Limb (tissue), 2 donors: ENCODE data around the gene TTLL10.

ENCODE experiments used
- DNase-seq, 2 donors: peaks; one replicate each; pipeline ENCODE4 v3.0.0-alpha.2; 2016; ENCODE audit errors: extremely low spot score in 2 of 2

The TTLL10 gene

DNA sequence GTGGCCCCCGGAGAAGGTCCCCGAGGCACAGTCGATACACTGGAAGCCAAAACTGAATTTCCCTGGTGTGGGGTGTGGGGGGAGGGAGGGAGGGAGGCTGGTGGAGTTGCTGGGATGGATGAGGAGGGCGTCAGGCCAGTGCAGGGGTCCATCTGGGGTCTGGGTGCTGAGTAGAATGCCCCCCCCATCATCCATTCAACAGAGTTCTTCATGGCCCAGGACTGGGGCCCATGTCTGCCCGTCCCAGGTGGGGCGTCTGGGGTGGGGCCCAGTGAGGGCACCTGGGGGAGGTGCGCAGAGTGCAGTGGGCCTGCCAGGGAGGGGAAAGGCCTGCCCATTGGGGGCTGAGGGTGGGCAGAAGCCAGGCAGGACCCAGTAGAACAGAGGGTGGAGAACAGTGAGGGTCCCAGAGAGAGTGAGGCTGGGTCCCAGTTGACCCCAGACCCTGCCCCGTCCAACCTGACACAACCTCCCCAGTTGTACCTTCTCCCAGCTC lies 30.8 kb downstream of the TTLL10 start:
- peak in 1 of 2 donors; percentile 23 for DNase-seq

DNA sequence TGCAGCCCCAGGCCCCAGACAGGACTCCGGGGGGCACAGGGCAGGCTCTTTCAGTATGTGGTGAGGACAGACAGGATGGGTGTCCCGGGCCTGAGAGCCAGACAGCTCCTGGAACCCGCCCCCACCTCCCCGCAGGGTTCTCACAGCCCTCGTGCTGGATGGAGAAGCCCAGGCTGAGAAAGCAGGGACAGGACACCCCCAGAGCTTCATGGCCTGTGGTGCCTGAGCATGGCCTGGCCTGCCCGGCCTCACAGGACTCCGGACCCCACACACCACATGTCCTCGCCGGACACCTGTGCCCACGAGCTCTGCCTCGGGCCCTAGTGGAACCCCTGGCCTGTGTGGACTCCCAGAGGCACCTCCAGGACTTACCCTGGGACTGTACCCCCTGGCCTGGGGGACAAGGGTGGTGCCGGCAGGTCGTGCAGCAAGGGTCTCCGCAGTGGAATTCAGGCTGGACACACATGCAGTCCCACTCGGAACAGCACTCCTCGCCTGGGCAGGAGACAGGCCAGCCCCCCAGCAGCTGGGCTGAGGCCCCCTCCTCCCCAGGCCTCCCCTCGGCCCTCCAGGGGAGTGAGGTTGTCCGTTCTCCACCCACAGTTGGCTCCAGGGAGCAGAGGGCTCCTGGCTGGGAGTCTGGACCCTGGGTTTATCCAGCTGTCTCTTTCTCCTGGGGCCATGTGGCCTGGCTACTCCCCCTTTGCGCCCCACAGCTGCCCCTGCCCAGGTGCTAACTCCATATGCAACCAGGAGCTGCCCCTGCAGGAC lies 31.5 kb downstream of the TTLL10 start:
- peak in 1 of 2 donors; percentile 29 for DNase-seq

DNA sequence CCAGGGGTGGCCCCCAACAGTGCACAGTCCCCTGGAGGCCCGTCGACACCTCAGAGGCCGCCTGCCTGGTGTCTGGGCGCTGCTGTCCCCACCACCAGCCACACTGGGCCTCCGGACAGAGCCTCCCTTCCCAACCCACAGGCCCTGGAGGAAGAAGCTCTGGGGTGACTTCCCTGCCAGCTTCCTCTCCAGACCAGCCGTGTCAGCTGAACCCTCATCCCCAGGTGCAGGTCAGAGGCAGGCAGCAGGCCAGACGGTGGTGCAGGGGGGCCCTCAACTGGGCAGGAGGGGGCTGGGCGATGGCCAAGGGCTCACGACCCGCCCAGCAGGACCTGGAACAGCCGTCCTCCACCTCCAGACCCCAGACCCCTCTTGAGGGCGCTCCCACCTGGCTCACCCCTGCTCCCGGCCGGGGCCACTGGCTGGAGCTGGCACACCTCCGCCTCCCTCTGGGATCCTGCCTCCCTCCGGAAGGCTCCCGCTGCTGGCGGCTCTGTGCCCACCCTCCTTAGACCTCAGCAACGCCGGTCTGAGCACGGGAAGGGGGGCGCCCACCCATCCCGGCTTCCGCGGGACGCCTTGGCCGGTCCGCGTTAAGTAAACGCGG lies 32.2 kb downstream of the TTLL10 start:
- DNase-seq, result peak in 1 of 2 donors; percentile 37

DNA sequence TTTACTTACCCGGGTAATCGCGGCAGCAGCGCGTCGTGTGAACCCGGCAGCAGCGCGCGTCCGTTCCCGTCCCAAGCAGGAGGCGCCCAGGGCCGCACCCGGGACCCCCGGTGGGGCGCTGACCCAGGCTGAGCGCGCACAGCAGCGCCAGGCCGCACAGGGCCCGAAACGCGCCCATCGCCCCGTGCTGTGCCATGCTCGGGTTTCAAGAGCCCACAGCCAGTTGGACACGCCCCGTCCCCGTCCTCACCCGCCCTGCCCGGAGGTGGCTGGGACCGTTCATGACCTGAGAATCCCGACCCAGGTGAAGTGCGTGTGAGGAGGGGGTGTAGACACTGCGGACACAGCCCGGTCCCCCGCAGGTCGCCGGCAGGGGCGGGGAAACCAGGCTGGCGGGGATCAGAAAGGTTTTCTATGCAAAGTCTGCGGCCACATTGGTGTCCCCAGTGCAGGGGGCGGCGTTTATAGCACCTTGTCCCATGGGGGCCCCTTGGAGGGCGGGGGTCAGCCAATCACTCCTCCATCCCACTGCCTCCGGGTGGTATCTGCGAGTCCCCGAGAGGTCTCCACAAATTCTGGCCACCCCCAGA lies 32.8 kb downstream of the TTLL10 start, which contains the start of gene TNFRSF18:
TNFRSF18 (minus strand) TSS at position 217 of the 590 bp plus-strand sequence; CDS start at position 196, 21 bp downstream.
- peak in 1 of 2 donors; percentile 42 for DNase-seq

DNA sequence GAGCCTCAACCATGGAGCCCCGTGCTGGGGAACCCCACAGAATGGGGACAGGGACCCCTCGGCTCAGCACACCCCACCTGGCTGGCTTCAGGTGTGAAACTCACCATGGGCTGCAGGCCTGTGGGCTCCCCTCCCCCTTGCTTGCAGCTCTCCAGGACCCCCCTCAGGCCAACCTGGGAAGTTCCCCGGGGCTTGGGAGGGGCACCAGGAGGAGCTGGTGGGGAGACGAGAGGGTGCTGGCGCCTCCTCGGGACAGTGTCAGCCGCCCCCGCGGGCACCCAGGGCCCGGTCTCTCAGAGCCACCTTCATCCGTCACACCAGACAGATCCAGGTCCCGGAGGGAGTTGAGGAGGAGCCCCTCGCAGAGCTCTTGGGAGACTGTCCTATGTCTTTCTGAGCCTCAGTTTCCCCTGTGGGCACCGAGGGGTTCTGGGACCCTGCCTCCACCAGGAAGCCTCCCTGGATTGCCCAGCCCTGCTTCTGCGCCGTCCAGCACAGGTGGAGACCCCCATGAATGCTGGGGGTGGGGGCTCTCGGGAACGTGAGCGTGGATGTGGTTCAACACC lies 33.4 kb downstream of the TTLL10 start:
- DNase-seq, result peak in 1 of 2 donors; percentile 33

DNA sequence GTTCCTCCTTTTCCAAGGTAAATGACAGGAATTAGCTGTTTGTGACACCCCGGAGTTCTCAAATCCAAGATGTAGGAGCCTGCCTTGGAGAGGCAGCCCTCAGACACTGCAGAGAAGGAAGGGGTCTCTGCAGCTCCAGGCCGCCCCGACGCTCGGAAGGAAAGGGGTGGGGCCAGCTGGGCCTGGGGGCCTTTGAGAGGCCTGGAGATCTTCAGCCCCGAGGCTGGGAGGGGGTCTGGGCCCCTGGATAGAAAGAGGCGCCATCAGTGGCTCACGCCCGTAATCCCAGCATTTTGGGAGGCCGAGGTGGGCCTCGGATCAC lies 33.9 kb downstream of the TTLL10 start:
- peak in 1 of 2 donors; percentile 18 for DNase-seq

DNA sequence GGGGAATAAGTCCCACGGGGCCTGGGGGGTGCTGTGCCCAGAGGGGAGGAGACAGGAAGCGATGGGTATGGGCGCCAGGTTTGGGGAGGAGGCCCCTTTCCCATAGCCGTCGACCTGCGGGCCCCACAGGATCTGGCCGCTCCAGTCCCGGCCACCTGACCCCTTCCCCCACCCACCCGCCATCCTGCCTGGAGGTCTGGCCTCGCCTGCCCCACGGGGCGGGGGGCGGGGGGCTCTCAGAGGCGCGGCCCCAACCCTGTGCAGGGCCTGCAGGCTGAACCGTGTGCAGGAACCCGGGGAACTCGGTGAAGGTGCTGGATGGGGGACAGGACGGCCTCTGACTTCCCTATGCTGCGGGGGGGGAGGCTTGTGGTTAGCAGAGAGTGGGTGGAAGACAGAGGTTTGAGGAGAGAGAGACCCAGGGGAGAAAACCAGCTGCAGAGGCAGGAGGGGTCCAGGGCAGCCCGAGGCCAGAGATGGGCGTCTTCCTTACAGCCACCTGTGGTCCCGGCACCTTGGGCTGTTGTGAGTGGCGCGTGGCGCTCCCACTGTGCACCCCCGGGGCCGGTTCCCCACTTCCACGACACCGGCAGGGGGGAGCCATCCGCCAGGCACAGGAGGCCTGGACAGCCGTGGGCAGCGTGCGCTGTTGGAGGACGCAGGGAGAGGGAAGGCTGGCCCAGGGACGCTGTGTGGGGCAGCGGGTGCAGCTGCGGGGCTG lies 35.2 kb downstream of the TTLL10 start:
- DNase-seq, result peak in 1 of 2 donors; percentile 31

DNA sequence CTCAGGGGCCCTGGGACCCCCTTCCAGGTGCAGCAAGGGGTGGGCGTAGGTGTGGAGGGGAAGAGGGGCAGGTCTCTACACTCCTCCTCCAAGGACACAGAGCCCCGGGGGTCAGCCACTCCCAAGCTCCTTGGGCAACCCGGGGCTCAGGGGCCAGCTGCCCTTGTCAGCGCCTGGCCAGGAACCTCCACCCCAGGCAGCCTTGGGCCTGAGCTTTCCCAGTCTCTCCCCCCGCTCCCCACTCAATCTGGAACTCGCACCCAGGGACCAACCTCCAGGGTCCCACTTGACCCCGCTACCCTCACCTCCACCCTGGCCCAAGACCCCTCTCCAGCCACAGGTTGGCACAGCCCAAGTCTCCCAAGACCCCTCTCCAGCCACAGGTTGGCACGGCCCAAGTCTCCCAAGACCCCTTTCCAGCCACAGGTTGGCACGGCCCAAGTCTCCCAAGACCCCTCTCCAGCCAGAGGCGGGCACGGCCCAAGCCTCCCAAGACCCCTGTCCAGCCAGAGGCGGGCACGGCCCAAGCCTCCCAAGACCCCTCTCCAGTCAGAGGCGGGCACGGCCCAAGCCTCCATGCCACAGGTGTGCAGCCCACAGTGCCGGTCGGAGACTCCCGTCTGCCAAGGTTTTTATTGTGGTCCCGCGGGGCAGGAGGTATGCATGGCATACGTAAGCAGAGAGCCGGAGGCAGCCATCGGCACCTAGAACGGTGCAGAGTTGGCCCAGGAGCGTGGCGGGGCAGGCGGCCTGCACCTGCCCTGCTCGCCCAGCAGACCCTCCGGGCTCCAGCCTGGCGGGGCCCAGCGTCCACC lies 37.3 kb downstream of the TTLL10 start:
- DNase-seq, result peak in 1 of 2 donors; percentile 29

DNA sequence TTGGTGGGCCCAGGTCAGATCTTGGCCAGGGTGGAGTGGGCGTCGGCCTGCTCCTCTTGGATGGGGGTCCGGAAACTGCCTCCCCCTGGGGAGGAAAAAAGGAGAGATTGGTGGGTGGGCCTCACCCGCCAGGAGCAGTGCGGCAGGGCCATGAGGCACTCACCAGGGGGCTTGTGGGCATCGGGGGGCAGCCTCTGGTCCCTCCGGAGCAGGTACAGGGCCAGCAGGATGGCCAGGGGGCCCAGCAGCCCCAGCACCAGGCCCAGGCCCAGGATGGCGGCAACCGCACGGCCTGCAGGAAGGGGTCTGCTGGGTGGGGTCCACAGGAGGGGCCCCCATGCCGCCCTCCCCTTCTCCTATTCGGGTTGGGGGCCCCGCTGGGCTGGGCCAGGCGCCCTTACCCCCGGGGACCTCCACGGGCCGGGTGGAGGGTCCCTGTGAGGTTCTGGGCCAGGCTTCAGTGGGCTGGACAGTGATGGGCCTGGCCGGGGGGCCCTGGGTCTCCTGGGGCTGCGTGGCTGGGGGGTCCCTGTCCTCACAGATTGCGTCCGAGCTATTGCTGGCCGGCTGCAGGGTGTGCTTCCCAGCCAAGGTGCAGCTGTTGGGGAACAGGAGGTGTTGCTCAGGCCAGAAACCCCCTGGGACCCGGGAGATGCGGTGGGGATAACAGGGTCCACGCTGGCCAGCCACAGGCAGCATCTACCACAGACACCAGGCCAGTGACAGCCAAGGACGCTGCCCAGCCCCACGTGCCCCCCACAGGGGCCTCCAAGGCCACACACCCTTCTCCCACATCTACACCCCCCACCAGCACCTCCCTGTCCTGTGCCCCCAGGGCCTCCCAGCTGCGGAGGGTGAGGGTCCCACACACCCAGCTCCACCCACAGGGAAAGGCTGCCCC lies 38.1 kb downstream of the TTLL10 start:
- DNase-seq, result peak in 1 of 2 donors; percentile 30

DNA sequence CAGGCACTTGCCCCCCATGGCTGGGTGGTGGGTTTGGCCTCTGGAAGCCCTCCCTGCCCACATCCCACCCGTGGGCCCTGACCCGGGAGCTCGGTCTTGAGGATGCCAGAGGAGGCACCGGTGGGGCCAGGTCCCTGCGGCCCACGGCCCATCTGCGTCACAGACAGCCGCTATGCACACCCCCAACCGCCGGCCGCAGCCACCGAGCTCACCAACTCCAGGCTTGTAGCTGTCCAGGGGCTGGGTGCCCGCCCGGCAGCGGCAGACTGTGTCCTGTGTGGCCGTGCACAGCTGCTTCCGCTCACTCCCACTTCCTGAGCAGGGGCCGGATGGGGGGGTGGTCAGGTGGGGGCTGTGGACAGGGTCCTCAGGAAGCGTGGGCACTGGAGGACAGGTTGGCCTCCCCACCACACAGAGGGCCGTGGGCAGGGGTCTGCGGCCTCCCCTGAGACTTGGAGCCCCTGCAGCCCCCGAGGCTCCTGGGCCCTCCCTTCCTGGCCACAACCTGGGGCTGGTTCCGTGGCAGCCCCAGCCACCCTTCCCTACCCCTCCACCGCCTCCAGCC lies 39.2 kb downstream of the TTLL10 start:
- DNase-seq, result peak in 1 of 2 donors; percentile 40

DNA sequence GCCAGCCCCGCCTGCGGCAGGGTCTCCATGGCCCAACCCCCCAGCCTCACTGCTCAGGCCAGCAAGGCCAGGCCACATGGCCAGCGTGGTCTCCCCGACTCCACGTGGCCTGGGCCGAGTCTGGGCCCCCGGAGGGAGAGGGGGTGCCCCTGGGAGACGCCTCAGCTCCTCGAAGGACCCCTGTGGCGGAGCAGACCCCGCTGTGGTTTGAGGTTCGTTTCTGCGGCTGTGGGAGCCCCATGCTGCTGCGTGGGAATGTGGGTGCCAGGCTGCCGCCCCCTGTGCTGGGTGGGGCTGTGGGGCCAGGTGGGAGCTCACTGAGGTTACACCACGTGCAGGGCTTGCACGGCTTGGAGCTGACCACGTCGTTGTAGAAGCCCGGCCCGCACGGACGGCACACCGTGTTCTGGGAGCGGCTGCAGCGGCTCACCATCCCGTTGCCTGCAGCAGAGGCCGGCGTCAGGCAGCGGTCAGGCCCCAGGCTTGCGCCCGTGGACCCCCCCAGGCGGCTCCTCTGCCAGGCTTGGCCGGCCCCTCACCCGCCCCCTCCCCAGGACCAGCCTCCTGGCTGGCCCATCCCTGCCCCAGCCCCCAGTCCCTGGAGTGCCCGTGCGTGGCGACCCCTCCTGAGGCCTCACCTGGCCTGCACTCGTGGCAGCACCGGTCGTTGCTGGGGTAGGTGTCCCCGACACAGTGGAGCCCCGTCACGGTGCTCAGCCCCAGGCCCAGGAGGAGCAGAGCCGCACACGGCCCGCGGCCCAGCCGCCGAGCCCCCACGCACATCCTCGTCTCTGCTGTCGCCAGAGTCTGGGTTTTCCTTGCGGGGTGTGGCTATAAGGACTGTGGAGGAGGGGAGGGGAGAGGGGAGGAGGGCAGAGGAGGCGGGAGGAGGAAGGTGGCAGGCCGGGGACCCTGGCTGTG lies 39.9 kb downstream of the TTLL10 start, which contains the start of gene TNFRSF4:
TNFRSF4 (minus strand) TSS at position 809 of the 921 bp plus-strand sequence; CDS start at position 783, 26 bp downstream.
- no peak for DNase-seq

DNA sequence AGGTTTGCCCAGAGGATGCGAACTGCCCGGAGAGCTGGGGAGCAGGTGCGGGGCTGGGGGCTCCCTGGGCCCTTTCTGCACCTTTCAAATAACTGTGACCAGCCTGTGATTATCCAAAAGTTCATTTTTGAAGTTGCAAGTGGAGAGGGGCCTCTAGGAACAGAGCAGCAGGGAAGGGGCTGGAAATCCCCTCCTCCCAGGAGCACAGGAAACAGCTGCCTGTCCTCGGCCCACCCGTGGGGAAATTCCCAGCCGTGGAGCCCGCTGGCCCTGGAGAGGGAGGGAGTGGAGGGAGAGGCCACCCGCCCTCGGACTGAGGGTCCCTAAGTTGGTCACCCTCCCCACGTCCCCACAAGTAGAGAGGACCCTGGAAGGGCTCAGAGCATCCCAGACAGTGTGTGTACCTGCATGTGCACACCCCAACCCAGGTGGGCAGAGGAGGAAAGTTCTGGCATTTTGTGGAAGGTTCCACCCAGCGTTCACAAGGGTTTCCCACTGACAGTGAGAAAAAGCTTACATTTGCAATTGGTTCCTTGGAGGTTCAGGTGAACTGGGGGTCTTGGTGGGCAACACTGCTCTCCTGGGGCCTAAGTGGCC lies 41.5 kb downstream of the TTLL10 start:
- DNase-seq, result no peak

DNA sequence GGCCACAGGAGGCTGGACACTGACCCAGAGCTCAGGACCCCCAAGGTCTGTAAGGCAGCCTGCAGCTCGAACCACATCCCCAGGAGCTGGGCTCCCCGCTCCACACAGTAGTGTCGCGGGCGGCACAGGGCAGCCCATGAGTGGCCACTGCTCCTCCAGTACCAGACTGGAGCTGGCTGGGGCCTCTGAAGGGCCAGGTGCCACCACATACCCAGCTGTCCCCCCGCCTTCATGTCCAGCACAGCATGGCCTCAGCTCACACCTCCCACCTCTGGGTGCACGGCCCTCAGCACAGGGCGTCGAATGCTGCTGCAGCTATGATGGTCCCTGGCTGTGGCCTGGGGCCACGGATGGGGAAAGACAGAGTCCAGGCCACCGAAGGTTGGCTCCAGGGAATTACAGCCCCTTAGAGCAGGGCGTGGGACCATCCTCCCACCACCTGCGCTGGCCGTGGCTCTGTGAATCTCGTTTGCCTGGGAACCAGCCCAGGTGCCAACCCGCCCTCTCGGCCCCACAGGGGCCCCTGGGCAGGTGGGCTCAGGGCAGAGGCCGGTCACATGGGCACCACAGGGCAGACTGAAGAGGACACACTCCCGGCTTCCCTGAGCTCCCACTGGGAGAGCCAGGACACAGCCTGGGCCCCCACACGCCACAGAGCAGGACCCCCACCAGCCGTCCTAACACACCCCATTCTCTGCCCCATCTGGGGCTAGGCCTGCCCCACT lies 42.4 kb downstream of the TTLL10 start:
- no peak for DNase-seq

DNA sequence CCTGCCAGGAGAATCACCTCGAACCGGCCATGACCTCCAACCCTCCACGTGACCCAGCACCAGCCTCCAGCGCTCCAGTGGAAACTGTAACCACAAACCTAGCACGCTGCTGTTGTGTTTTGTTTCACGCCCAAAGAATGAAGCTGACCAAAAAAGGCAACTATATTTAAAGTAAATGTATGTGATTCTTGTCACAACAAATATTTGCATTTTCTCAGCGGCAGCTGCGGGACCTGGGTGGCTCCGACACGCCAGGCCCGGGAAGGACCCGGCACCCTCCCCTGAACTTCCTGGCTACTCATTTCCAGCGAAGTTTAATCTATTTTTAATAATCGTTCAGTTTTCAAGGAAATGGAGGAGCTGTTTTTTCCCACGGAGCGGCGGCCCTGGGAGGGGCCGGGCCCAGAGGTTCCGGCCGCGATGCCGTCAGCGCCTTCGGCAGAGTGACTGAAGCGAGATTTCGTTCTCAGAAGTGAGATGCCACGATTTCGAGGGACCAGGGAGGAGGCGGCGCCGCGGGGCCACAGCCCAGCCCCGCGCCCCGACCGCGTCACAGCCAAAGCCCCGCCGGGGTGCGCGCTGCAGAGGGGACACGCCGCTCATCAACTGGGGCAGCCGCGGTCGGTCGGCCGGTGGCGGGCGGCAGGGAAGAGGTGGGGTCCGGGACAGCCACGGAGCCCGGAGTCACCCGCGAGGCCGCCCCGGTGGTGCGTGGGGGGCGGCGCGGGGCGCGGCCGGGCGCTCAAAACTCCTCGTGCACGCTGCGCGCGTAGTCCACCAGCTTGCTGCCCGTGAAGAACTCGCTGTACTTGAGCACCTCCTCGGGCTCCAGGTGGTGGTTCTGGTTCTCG lies 43.3 kb downstream of the TTLL10 start:
- DNase-seq, result no peak

DNA sequence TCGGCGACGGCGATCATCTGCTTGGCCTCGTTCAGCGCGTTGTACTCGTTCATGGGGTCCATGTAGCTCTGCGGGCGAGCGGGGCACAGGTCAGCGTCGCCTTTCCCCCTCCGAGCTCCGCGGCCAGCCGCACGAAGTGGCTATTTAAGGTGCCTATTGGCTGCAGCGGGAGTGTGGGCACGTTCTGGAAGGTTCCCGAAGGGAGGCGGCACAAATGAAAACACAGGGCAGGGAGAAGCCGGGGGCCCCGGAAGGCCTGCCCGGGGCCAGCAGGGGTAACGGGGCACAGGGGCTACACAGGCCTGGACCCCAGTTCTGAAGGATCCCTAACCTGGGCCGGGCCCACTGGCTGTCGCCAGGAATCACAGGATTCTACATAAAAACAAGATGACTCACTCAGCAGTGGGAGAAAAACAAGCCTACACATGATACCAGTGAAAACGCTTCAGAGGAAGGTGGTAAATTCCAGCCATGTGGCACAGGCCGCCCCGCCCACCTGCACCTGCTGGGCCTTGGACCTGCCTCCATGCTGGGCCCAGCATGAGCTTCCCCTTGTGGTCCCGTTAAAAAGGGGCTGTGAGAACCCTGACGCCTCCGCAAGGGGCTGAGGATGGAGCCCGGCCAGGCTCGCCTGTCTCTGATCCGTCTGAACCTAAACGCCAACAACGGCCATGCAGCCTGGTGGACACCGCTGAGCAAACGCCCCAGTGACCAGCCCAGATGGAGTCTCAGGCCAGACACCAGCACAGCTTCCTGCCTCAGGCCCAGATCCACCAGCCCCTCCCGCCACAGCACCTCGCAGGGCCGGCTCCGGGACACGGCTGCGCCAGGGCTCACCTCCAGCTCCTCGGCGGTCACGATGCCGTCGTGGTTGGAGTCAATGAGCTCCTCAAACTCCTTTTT lies 44.2 kb downstream of the TTLL10 start:
- DNase-seq, result no peak
